ENCODE results near the gene KCNIP4.

The KCNIP4 gene

GRCh38 chr4:20954541-20954940 lies 994.0 kb downstream of the KCNIP4 start:
- DNase-seq (ENCODE audit: low read depth in 1 of 2, low spot score in 1 of 2): no peak
- Histone ChIP-seq H3K27me3 (ENCODE audit: insufficient read depth, poor library complexity, severe bottlenecking) (no peaks in the 10 kb centered on the region), H3K4me3 (replicated peaks; ENCODE audit: insufficient read depth, low read length) (no peak overlapping the region), H3K27ac (replicated peaks) (no peak overlapping the region)
- no peak for TF ChIP-seq CTCF (IDR thresholded peaks at IDR 0.05; ENCODE audit: insufficient read depth, low read length)
- TF ChIP-seq POLR2AphosphoS5 (IDR thresholded peaks at IDR 0.05; ENCODE audit: low read depth): no peak
- no peak for TF ChIP-seq GABPA (IDR thresholded peaks at IDR 0.05; ENCODE audit: low read depth)
- TF ChIP-seq REST (IDR thresholded peaks at IDR 0.05; ENCODE audit: insufficient replicate concordance, low read depth): no peak
- TF ChIP-seq SPI1 (IDR thresholded peaks at IDR 0.05; ENCODE audit: borderline replicate concordance, low read depth): no peak

- Histone ChIP-seq H3K27me3 (ENCODE audit: insufficient read depth, poor library complexity, severe bottlenecking) (no peaks in the 10 kb centered on the region), H3K27ac (replicated peaks) (no peak overlapping the region), H3K4me3 (replicated peaks; ENCODE audit: insufficient read depth, low read length) (no peak overlapping the region)
- TF ChIP-seq CTCF (IDR thresholded peaks at IDR 0.05; ENCODE audit: insufficient read depth, low read length) (no peak), GABPA (IDR thresholded peaks at IDR 0.05; ENCODE audit: low read depth) (no peak), SPI1 (IDR thresholded peaks at IDR 0.05; ENCODE audit: borderline replicate concordance, low read depth) (no peak), POLR2AphosphoS5 (IDR thresholded peaks at IDR 0.05; ENCODE audit: low read depth) (no peak), REST (IDR thresholded peaks at IDR 0.05; ENCODE audit: insufficient replicate concordance, low read depth) (no peak)
- no peak for DNase-seq (ENCODE audit: low read depth in 1 of 2, low spot score in 1 of 2)
These were observed 1003.6 kb downstream of the KCNIP4 start for GRCh38 chr4:20944961-20945360.

GRCh38 chr4:20944451-20944850 lies 1004.1 kb downstream of the KCNIP4 start:
- Histone ChIP-seq H3K4me3 (replicated peaks; ENCODE audit: insufficient read depth, low read length) (no peak overlapping the region), H3K27me3 (ENCODE audit: insufficient read depth, poor library complexity, severe bottlenecking) (no peaks in the 10 kb centered on the region), H3K27ac (replicated peaks) (no peak overlapping the region)
- no peak for TF ChIP-seq REST (IDR thresholded peaks at IDR 0.05; ENCODE audit: insufficient replicate concordance, low read depth)
- no peak for TF ChIP-seq CTCF (IDR thresholded peaks at IDR 0.05; ENCODE audit: insufficient read depth, low read length)
- TF ChIP-seq SPI1 (IDR thresholded peaks at IDR 0.05; ENCODE audit: borderline replicate concordance, low read depth): no peak
- no peak for TF ChIP-seq GABPA (IDR thresholded peaks at IDR 0.05; ENCODE audit: low read depth)
- TF ChIP-seq POLR2AphosphoS5 (IDR thresholded peaks at IDR 0.05; ENCODE audit: low read depth): no peak
- no peak for DNase-seq (ENCODE audit: low read depth in 1 of 2, low spot score in 1 of 2)

Data from HL-60 (cell line).